Keratinocyte (primary cell): ENCODE data around the gene MAP2K5. TPM values are rescaled to one million over a fixed set of nuclear protein-coding genes. Genes with fewer than 3 reads are reported as not detected.
A peak's percentile ranks its signal among the peaks of the same experiment; 100 is the strongest.

Experiments
- DNase-seq: peaks from one replicate; pipeline ENCODE4 v3.0.0-alpha.2; 2011; ENCODE audit warnings: low read depth, missing footprints, low spot score
- FAIRE-seq: peaks from 2 replicates; lab custom pipeline; 2011; peaks lifted over from hg19 to GRCh38; lab: Jason Lieb, UNC
- H2AFZ ChIP-seq: 2 replicates; pipeline ENCODE4 v1.6.0; 2012; ENCODE audit warnings: low read length, control low read depth, inconsistent platforms; ENCODE audit not compliant: control insufficient read depth
- H3K27ac ChIP-seq: 2 replicates; pipeline ENCODE4 v1.5.1; 2011; ENCODE audit warnings: low read length; ENCODE audit not compliant: control insufficient read depth, insufficient read depth
- H3K27me3 ChIP-seq: 3 replicates; pipeline ENCODE4 v1.6.0; 2011; ENCODE audit warnings: low read length; ENCODE audit not compliant: control insufficient read depth, insufficient read depth; ENCODE audit errors: extremely low read depth
- H3K36me3 ChIP-seq, 2 experiments: 2 replicates in 1 of 2; 3 replicates in 1 of 2; pipeline ENCODE4 v1.5.1; 2011; ENCODE audit warnings: low read length in 2 of 2, mild to moderate bottlenecking in 1 of 2; ENCODE audit not compliant: control insufficient read depth in 2 of 2, insufficient read depth in 2 of 2; ENCODE audit errors: extremely low read depth in 1 of 2
- H3K4me1 ChIP-seq: 3 replicates; pipeline ENCODE4 v1.5.1; 2011; ENCODE audit warnings: low read length; ENCODE audit not compliant: control insufficient read depth, insufficient read depth; ENCODE audit errors: extremely low read depth
- H3K4me2 ChIP-seq: 3 replicates; pipeline ENCODE4 v1.6.0; 2011; ENCODE audit warnings: low read depth, low read length; ENCODE audit not compliant: control insufficient read depth, insufficient read depth; ENCODE audit errors: extremely low read depth
- H3K4me3 ChIP-seq, 3 experiments: fragments of 200-600 bp in 1 of 3; sonication (generic) in 1 of 3; 2 replicates in 2 of 3; 3 replicates in 1 of 3; pipeline ENCODE4 v1.5.1; 2011 to 2016; ENCODE audit warnings: low read length in 3 of 3, mild to moderate bottlenecking in 3 of 3, control low read depth in 2 of 3, inconsistent platforms in 1 of 3, low read depth in 1 of 3, mixed read lengths in 1 of 3, mixed run types in 1 of 3, moderate library complexity in 1 of 3; ENCODE audit not compliant: control insufficient read depth in 2 of 3, insufficient read depth in 2 of 3; ENCODE audit errors: extremely low read depth in 1 of 3
- H3K79me2 ChIP-seq: 2 replicates; pipeline ENCODE4 v1.6.0; 2012; ENCODE audit warnings: low read length; ENCODE audit not compliant: control insufficient read depth, insufficient read depth
- H3K9ac ChIP-seq: 3 replicates; pipeline ENCODE4 v1.6.0; 2011; ENCODE audit warnings: low read length; ENCODE audit not compliant: control insufficient read depth, insufficient read depth; ENCODE audit errors: extremely low read depth
- H3K9me1 ChIP-seq: 3 replicates; pipeline ENCODE4 v1.6.0; 2011; ENCODE audit warnings: low read length; ENCODE audit not compliant: control insufficient read depth, insufficient read depth; ENCODE audit errors: extremely low read depth
- H3K9me3 ChIP-seq: 2 replicates; pipeline ENCODE4 v1.5.1; 2012; ENCODE audit warnings: low read depth, low read length; ENCODE audit not compliant: control insufficient read depth
- H4K20me1 ChIP-seq: 3 replicates; pipeline ENCODE4 v1.6.0; 2011; ENCODE audit warnings: low read length; ENCODE audit not compliant: control insufficient read depth, insufficient read depth; ENCODE audit errors: extremely low read depth
- CTCF ChIP-seq, 3 experiments: IDR thresholded peaks in 1 of 3; conservative IDR thresholded peaks in 1 of 3; optimal IDR thresholded peaks in 1 of 3; 2 replicates in 2 of 3; 3 replicates in 1 of 3; pipeline versions ENCODE3 to v1.5.1; 2011; ENCODE audit warnings: low read length in 3 of 3, mild to moderate bottlenecking in 3 of 3, moderate library complexity in 2 of 3, control low read depth in 1 of 3, inconsistent platforms in 1 of 3; ENCODE audit not compliant: insufficient read depth in 2 of 3; ENCODE audit errors: extremely low read depth in 1 of 3
- EZH2 ChIP-seq: IDR thresholded peaks from one replicate; pipeline ENCODE4 v1.6.1; 2012; ENCODE audit warnings: inconsistent platforms, mild to moderate bottlenecking, low read length, moderate library complexity
- dilution Hi-C: fragments of 300-500 bp; cut with MboI; formaldehyde crosslinking; loops from one replicate; pipeline ENCODE4 v1.7.0; 2020; ENCODE audit warnings: low sequenced_read_pairs; ENCODE audit not compliant: extremely low pct_ligation_motif_present
- polyA plus RNA-seq, 5 experiments: library from polyadenylated mRNA; depleted of rRNA in 3 of 5; stranded (reverse) in 3 of 5; stranded (forward) in 1 of 5; unstranded in 1 of 5; fragments of >200 nt; gene quantifications; 1 replicate in 1 of 5; 2 replicates in 3 of 5; 3 replicates in 1 of 5; pipeline versions ENCODE4 v1.2.1 to v1.2.3, GENCODE V29; 2011 to 2012; ENCODE audit warnings: missing spikeins in 2 of 5, low read depth in 1 of 5, low replicate concordance in 1 of 5

The MAP2K5 gene
- polyA plus RNA-seq, 1 donor (not counting 4 experiments of a cell fraction or from before 2014, with no cell fraction given): 3.6 TPM

DNA sequence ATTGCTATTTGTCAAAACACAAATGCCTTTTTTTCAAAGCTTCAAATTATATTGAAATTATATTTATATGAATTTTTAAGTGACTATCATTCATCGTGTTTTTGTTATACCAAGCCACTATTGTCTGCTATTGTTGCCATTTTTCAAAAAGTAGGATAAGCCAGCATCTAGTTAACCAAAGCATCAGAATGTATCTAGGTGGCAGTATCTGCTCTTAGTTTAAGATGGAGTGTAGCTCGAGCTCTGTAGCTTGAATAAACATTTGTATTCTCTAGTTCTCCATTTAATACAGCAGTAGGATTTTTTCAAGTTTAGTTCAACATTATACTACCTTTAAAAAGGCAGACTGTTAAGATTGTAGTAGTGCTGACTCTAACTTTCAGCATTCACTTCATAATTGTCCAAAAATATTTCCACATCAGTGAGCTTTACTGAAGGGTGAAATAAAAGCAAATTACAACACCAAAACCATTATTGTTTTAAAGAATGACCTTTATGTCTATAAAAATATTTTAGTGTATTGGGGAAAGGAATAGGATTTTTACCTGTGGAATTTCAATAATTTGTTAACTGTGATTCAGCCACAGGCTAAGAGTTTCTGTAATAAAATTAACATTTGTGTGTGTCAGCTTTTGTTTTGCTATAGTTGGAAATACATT is 41.2 kb upstream of the MAP2K5 start:
- H3K9me1 ChIP-seq: no peaks in the 10 kb centered on the region
- dilution Hi-C loops: no loop called here
- no peak overlapping the region for H3K4me3 ChIP-seq
- FAIRE-seq (peak; percentile 29), DNase-seq (no peak)
- H3K4me2 ChIP-seq: no peak overlapping the region
- no peaks in the 10 kb centered on the region for H3K27me3 ChIP-seq
- no peaks in the 10 kb centered on the region for H3K4me1 ChIP-seq
- no peaks in the 10 kb centered on the region for H3K79me2 ChIP-seq
- TF ChIP-seq EZH2: no peak
- no peak for TF ChIP-seq CTCF (optimal IDR thresholded peaks at IDR 0.05 in 1 of 3, IDR thresholded peaks at IDR 0.05 in 1 of 3, conservative IDR thresholded peaks at IDR 0.05 in 1 of 3; ENCODE audit: extremely low read depth in 1 of 3, insufficient read depth in 2 of 3, low read length in 3 of 3)
- H3K9me3 ChIP-seq: no peaks in the 10 kb centered on the region
- no peak overlapping the region for H3K27ac ChIP-seq
- no peaks in the 10 kb centered on the region for H4K20me1 ChIP-seq
- H2AFZ ChIP-seq: no peak overlapping the region
- H3K36me3 ChIP-seq: no peaks in the 10 kb centered on the region
- no peak overlapping the region for H3K9ac ChIP-seq

DNA sequence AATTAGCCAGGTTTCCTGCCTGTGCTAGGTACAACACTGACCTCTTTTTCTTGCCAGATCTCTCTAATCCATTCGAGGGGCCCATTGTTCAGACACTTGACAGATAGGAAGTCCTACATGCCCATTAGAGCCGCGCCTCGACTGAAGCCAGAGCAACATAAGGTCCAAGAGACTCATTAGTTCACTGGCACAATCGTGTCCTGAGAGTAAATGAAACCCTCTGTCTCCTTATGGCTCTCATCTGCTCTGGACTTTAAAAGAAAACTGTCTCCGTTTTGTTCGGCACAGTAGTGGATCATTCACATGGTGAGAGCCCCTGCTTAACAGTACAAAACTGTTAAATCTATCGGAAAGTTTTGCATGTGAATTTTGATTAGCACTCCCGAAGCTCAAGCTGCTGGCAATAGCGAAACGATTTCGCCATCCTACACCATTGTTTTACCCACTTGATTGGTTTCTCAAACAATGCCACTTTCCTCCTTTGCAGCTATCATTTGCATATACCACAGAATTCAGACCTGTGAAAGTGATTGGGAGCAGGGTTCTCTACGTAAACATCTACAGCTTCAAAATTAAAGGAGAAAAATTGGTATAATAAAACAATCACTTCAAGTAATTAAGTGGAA is 40.6 kb upstream of the MAP2K5 start:
- H3K27ac ChIP-seq: no peak overlapping the region
- DNase-seq (no peak), FAIRE-seq (no peak)
- H3K36me3 ChIP-seq: no peaks in the 10 kb centered on the region
- no peaks in the 10 kb centered on the region for H3K9me1 ChIP-seq
- no peak overlapping the region for H3K4me2 ChIP-seq
- H4K20me1 ChIP-seq: no peaks in the 10 kb centered on the region
- no peak overlapping the region for H3K4me3 ChIP-seq
- no peaks in the 10 kb centered on the region for H3K79me2 ChIP-seq
- H3K4me1 ChIP-seq: no peaks in the 10 kb centered on the region
- TF ChIP-seq EZH2 (no peak), CTCF (optimal IDR thresholded peaks at IDR 0.05 in 1 of 3, IDR thresholded peaks at IDR 0.05 in 1 of 3, conservative IDR thresholded peaks at IDR 0.05 in 1 of 3; ENCODE audit: extremely low read depth in 1 of 3, insufficient read depth in 2 of 3, low read length in 3 of 3) (no peak)
- no peak overlapping the region for H2AFZ ChIP-seq
- no peak overlapping the region for H3K9ac ChIP-seq
- dilution Hi-C loops: no loop called here
- H3K9me3 ChIP-seq: no peaks in the 10 kb centered on the region
- H3K27me3 ChIP-seq: no peaks in the 10 kb centered on the region
